Stimulated activated CD8-positive, alpha-beta memory T cell treated with anti-CD3 and anti-CD28 coated beads, Interleukin-7, amount 100 ng/mL, for 24 hours (primary cell): ENCODE results near the gene TP53BP2.

Experiments used
- DNase-seq: peaks from one replicate; pipeline ENCODE4 v3.0.0-alpha.2; 2020; ENCODE audit warnings: low read depth

Gene TP53BP2

DNA sequence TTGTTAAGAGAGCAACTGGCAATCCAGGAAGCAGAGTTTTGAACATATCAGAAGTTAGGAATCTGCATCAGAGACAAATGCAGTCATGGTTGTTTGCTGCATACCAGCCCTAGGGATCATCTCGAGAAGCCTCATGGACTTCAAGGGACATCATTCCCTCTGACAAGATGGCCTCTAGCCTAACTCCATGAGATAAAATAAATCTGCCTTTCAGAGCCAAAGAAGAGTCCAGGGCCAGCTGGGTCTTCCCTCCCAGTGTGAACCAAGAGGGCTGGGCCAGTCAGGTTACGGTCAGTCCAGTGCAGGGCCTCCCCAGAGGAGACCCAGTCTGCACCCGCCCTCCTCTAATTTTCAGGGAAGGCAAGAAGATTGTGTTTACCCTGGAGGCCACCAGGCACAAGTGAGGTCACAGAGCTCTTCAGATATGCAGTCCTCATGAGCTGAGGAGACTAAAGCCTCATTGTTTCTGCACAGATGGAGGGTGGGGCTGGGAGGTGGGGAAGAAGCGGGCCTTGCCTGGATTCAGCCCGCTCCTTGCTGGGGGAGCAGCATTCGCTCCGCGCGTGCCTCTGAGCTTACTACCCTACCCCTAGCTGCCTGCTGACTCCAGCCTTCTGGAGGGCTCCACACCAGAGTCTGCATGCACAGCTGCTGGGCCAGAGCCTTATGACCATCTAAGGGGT lies 80.6 kb downstream of the TP53BP2 start:
- no peak for DNase-seq

DNA sequence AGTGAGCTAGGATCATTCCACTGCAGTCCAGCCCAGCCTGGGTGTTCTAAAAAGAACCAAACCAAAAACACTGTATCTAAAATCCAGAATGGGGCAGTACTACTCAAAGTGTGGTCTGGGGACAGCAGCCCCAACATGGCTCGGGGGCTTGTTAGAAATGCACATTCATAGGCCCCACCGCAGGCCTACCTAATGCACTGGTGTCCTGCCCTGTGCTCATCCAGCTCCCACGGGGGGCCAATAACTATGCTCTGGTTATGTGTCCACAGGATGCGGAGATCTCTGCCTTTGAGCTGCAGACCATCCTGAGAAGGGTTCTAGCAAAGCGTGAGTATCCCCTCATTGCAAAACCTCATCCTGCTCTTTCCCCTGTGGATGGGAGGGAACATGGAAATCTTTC lies 81.9 kb downstream of the TP53BP2 start:
- DNase-seq: no peak

DNA sequence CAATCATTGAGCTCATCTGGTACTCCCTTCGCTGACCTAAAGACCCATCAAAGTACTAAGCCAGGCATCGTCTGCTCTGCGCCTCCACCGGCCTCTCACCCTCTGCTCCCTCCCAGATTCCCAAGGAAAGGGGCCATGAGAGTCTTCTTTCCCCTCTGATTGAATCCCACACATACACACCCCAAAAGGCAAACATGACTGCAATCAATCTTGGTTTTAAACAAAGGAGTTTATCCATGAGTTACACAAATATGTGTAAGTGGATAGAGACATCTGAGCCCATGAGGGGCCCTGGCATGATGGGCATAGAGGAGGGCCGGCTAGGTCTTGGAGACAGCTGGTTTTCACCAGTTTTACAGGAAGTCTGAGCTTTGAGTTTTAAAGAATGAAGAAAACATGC lies 82.5 kb downstream of the TP53BP2 start:
- DNase-seq: no peak

DNA sequence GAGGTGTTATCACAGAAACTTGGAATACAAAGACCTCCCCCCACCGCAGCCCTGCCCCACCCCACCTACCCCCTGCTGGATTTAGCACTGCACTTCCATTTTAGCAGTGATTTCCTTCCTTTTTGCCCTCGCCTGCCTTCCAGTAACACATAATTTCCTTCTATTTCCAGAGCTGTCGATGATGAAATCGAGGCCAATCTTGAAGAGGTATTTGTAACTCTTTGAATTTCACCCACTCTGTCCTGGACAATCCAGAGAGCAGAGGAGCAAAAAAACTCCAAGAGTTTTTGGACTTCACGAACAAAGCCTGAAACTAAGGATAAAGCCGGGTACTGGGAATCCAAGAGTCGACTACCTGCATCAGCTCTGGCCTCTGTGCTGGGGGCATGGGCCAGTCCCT lies 84.3 kb downstream of the TP53BP2 start:
- DNase-seq: no peak

DNA sequence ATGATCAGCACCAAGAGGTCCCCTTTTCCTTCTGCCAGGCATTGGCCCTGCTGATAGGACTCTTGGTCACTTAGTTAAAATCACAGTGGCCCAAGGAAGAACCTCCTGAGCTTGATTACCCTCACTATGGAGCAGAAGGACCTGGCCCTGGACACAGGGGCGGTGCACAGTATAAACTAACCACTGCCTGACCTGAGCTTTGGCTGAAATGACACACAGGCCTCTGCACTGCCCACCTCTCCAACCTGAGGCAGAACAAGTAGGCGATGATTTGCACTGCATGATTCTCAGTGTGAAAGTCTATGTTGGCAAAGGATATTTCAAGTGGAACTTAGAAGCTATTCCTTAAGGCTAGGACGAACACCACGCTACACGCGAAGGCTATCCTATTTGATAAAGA lies 84.9 kb downstream of the TP53BP2 start:
- DNase-seq: no peak

DNA sequence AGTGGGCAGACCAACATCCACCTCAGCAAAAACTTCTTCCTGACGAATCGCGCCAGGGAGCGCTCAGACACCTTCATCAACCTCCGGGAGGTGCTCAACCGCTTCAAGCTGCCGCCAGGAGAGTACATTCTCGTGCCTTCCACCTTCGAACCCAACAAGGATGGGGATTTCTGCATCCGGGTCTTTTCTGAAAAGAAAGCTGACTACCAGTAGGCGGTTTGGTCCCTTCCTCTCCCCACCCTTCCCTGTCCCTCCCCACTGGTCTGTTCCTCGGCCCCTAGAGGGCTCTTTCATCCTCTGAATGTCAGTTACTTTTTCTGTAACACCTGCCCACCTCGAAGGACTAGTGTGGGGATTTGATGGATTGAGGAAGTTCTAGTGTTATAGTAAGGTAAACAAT lies 86.5 kb downstream of the TP53BP2 start:
- DNase-seq: no peak

DNA sequence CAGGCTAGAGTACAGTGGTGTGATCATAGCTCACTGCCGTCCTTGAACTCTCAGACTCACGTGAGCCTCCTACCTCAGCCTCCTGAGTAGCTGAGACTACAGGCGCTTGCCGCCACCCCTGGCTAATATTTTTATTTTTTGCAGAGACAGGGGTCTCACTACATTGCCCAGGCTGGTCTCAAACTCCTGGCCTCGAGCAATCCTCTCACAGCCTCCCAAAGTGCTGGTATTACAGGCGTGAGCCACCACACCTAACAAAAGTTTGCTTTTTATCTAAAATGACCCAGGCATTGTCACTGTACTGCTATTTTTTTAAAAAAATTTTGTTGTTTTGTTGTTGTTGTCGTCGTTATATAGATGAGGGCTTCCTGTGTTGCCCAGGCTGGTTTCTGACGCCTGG lies 87.0 kb downstream of the TP53BP2 start:
- no peak for DNase-seq

DNA sequence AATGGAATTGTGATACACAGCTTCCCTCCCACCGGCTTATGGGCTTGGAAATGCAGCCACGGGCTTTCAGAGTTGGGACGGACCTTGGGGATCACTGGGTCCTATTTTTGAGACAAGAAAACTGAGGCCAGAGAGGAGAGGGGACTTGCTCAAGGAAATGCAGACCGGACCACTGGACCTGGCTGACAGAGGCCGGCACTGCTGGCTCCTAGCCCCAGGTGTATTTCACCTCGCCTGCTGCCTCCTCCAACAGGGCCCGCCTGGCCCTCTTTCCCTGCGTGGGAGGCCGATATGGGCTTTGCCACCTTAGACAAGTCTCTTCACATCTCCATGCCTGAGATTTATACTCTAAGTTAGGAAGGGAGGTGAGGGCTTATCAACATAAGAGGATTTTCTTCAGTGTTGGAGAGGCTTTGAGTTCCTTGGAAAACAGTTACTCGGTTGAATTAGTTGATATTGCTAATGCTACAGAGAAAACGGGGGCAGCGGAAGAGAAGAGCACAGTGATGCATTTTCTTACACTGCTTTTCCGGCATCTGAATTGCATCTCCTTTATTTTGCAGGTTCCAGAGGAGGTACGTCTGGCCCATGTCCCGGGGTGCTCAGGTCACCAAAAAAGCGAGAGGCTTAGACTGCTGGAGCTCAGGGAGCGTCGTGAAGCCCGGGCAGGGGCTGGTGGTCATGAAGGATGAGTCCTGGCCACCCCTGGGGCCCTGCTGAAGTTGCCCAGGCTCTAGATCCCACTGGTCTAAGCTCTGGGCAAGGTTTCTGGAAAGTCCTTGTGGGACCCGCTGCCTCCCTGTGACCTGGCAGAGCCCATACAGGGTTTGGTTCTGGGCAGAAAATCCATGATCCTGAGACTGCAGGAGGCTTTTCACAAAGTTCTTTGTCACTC lies 88.7 kb downstream of the TP53BP2 start:
- no peak for DNase-seq

DNA sequence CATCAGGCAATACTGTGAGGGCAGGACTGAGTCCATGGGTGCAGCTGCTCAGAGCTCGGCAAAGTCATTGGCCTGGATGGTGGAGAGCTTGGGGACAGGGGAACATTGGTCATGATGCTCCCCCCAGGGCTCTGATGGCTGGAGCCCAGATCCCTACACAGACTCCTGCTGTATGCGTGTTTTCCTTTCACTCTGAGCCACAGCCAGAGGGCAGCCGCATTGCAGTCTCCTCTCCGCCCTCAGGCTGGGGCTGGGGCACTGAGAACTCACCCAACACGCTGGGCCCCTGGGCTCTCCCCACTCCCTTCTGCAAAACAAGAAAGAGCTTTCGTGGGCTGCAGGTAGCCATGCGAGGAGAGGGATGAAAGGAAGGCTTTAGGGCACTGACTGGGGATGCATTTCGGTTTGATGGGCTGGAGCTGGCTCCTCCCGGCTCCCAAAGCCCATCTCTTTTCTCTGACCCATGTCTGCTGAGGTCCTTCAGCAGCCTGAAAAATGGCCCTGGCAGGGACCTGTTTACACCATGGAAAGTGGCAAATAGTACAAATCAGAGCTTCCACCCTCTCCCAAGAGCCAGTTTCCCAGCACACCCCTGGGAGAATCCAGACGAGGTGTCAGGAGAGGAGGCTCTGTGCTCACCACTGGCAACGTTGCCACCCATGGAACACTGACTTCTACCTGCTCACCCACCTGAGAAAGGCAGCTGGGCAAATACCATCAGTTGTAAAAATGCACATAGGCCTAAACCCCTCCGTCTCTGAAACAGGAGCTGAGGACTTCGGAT lies 89.6 kb downstream of the TP53BP2 start:
- DNase-seq: no peak

DNA sequence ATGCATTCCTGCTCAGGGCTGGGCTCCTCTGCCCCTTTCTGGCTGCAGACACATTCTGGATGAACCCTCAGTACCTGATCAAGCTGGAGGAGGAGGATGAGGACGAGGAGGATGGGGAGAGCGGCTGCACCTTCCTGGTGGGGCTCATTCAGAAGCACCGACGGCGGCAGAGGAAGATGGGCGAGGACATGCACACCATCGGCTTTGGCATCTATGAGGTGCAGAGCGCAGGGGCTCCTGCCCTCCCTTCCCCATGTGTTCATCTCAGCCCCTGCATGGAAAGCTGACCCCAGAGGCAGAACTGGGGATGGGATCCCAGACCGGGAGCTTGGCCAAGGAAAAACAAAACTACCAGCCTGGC lies 90.3 kb downstream of the TP53BP2 start:
- no peak for DNase-seq

DNA sequence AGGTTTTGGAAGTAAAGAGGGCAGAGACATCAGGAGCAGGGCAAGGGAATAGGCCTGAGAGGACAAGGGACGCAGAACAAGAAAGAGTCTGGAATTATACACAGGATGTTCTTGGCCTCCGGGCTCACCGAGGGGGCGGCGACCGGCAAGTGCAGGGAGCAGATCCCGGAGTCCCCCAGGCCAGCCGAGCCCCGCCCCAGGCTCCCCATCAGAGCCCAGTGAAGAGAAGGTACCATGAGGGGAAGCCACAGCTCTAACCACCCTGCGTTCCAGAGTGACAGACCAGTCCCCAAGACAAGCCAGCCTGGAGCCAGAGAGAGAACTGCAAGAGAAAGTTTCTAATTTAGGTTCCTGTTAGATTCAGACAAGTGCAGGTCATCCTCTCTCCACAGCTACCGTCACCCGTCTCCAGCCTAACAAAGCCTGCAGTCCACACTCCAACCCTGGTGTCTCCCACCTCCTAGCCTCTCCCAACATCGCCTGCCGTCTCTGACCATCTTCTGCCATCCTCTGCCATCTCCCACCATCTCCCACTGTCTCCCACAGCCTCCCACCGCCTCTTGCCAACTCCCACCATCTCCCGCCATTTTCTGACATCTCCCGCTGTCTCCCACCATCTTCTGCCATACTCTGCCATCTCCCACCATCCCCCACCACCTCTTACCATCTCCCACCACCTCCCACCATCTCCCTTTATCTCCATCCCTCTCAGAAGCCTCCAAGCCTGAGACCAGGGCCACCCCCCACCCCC lies 90.9 kb downstream of the TP53BP2 start:
- no peak for DNase-seq

DNA sequence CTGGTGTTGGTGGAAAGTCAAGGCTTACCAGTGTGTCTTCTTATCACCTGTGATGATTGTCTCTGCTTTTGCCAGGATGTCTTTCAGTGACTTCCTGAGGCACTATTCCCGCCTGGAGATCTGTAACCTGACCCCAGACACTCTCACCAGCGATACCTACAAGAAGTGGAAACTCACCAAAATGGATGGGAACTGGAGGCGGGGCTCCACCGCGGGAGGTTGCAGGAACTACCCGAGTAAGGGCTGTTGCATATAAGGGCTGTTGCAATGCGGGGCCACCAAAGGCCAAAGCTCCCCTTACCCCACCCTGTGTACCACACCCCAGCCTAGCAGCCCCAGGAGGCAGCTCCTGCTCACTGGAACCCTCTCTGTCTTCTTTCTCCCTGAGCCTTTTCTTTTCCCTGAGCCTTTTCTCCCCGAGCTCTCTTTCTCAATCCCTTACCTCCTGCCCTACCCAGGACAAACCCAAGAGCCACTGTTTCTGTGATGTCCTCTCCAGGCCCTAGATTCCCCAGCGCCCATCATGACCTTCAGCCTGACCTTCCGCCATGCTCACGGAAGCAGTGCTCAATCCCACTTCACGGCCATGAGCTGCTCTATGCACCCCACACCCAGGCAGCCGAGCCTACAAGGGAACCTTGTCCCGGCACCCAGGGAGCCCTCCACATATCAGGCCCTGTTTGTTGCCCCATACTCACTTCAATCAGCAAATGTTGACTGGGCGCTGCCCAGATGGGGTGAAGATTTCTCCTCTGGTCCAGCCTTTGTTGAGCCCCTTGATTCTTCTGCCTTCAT lies 92.8 kb downstream of the TP53BP2 start:
- no peak for DNase-seq

DNA sequence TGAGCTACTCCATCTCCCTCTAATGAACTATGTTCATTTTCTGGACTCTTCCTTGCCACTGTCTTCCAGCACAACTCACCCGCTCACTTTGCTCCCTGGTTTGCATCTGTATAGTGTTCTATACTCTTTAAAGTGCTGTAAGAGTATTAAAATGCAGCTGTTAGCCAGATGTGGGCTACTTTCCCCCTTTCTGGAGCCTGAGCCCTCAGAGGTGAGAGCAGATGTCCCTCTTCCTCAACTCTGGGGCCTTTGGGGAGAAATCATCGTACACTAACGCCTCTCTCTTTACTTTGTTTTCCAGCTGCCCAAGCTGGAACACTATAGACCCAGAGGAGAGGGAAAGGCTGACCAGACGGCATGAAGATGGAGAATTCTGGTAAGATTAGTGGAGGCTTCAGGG lies 94.1 kb downstream of the TP53BP2 start:
- DNase-seq: no peak

DNA sequence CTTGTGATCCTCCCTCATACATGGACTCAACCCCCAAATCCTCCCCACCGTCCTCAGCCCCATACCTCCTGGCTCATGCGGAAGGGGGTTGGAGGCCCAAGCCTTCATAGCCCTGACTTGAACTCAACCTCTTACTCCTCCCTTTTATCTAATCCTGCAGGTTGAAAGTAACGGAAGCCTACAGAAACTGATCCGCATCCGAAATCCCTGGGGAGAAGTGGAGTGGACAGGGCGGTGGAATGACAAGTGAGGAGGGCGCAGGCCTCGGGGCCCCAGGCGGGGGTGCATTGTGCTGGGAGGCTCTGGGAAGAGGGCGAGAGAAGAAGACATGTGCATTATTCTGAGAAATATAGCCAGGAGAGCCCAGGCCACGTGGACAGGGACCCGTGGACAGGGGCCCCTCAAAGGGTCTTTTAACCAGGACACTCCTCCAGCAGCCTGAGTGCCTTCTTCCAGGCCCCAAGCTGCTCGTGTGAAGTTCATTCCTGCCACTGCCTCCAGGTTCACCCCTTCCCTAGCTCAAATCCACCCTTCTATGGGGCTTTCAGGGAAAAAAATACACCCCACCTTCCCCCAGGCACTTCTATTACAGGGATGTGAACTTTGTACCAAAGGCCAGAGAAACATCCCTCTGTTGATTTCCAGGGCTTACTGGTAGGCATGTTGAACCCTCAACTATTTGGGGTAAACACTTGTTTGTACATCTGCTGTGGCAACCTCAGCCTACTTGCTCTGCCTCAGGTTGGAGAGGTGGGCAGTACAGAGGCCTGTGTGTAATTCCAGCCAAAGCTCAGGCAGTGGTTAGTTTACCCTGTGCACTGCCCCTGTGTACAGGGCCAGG lies 94.8 kb downstream of the TP53BP2 start:
- no peak for DNase-seq

DNA sequence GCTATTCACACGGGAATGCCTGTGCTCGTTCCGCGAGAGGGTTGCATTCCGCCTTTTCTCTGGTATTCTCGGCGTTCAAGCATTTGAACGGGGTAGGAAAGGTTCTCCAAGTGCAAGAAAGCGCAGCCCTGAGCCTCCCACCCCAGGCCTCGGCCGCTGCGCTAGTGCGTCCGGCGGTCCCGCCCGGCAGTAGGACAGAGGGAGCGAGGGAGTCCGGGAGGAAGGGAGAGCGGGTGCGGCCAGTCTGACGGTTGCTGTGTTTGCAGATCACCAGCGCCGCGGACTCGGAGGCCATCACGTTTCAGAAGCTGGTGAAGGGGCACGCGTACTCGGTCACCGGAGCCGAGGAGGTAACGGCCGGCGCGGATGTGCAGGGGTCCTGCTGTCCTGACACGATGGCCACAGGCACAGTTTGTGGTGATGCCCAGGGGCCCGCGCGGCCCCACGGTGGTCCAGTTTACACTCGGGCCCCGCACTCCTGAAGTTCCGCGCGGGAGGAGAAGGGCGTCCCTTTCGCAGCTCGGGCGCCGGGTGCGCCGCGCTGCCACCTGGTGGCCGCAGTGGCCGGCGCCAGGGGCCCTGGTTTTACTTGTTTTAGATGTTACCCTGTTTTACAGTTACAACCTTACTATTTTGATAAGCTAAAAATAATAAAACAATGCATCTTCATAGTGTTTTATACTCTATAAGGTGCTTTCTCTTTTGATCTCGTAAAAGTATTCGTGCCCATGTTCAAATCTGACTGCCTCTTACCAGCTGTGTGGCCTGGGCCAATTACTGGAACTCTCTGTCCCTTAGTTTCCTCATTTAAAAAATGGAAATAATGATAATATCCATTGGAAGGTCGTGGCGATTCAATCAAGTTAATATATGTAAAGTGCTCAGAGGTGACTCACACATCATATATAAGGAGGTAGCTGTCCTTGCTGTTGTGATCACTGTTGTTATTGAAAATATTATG lies 96.7 kb downstream of the TP53BP2 start:
- DNase-seq: peak; percentile 25

DNA sequence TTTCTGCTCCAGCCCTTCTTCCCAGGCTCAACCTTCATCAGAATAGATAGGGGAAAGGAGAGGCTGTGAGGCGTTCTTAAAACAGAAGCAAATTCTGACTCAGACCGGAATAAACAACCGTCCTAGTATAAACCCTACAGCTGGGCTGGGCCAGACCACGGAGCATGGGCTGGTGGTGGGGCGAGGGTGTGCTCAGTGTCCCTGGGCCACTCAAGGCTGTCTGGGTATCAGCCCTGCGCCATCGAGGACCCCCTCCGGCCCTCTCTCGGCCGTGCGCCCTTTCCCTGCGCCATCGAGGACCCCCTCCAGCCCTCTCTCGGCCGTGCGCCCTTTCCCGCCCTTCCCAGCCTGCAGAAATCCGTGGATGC lies 97.4 kb downstream of the TP53BP2 start:
- DNase-seq: no peak

DNA sequence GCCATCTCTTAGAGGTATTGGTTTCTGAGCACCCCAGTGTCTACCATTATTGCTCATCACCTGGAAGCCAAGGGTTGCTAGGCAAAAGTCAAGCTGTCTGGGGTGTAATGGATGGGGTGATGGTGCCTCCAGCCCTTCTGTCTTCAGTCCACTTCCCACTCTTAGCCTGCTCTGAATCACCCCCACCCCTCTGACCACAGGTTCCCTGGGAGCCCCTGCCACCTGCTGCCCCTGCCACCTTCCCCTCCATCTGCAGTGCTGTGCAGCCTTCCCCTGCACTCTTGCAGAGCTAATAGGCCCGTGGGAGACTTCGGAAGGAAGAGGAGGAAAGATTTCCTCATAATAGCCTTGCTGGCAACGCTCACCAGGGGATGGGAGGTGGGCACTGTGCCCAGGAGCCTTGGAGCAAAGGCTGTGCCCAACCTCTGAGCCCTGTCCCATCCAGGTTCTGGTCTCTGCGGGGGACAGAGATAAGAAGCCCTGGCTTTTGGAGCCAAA lies 97.9 kb downstream of the TP53BP2 start:
- DNase-seq: no peak

DNA sequence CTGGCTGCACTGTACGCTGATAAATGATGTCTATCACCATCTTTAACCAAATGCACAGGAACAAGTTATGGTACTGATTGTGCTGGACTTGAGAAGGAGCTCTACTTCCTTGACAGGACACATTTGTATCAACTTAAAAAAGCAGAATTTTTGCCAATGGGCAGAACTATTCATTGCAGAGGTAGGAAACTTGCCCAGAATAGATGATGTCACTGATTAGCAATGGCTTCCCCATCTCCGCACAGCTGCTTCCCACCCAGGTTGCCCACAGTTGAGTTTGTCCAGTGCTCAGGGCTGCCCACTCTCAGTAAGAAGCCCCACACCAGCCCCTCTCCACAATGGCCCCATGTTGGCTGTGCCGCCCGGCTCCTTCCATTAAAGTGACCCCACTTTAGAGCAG lies 100.0 kb downstream of the TP53BP2 start:
- DNase-seq: no peak

DNA sequence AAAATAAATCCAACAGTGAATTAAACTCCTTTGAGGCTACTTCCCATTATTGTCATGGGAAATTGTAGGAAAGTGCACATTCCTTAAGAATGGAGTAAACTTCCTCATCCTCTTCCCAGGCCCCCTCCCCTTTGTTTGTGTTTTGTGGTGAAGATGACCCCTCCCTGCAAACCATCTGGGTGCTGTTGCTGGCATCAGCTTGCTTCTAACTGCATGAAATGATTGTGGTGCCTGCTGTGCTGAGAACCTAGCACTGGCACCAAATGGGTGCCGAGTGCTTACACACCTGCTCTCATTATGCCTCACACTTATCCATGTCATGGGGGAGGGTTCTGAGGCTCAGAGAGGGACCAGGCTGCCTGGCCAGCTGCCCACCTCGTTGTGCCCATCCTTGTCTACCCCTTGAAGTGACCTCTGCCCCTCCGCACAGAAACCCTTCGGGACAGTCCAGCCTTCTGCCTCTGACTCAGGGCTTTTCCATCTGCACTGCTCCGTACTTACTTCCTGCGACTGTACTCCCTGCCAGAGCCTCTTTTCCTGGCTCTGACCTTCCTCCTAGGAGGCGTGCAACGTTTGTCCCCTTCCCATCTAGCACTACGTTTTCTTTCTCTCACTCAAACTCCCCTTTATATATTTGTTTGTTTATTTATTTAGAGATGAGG lies 102.8 kb downstream of the TP53BP2 start:
- DNase-seq: no peak
